K562 (cell line): ENCODE results near the gene ZNF493. TPM values are rescaled to one million over a fixed set of nuclear protein-coding genes. Genes with fewer than 3 reads are reported as not detected.

ENCODE experiments used
- CXXC5 ChIP-seq: fragments of 250-450 bp; sonication (Bioruptor Pico); IDR thresholded peaks from 2 replicates; pipeline ENCODE4 v1.8.0; 2022; ENCODE audit warnings: inconsistent platforms, mild to moderate bottlenecking, moderate library complexity
- FOXK2 ChIP-seq, 2 experiments: fragments of 450-650 bp; IDR thresholded peaks in 1 of 2; conservative IDR thresholded peaks in 1 of 2; 2 replicates each; pipeline ENCODE4 v1.6.1; 2016; ENCODE audit warnings: low read depth in 2 of 2, mild to moderate bottlenecking in 1 of 2
- MEIS2 ChIP-seq: fragments of 450-650 bp; IDR thresholded peaks from 2 replicates; pipeline ENCODE4 v1.6.1; 2014; ENCODE audit warnings: mild to moderate bottlenecking; ENCODE audit not compliant: partially characterized antibody
- PRDM10 ChIP-seq: fragments of 450-650 bp; IDR thresholded peaks from 2 replicates; pipeline ENCODE4 v1.6.1; 2018; ENCODE audit not compliant: partially characterized antibody
- TAF1 ChIP-seq: IDR thresholded peaks from 2 replicates; pipeline ENCODE4 v1.6.1; 2011; ENCODE audit warnings: mild to moderate bottlenecking, low read length, moderate library complexity; ENCODE audit not compliant: insufficient read depth, control insufficient read depth, severe bottlenecking; ENCODE audit errors: extremely low read depth
- TAF9B ChIP-seq: fragments of 450-650 bp; IDR thresholded peaks from 2 replicates; pipeline ENCODE4 v1.6.1; 2018; ENCODE audit warnings: mild to moderate bottlenecking; ENCODE audit not compliant: partially characterized antibody
- ZNF165 ChIP-seq: fragments of 250-450 bp; sonication (Bioruptor Pico); IDR thresholded peaks from 2 replicates; pipeline ENCODE4 v1.4.0; 2020; ENCODE audit warnings: borderline replicate concordance
- ZNF778 ChIP-seq: fragments of 450-650 bp; formaldehyde crosslinking; IDR thresholded peaks from 2 replicates; pipeline ENCODE4 v1.4.0; 2020; ENCODE audit warnings: mild to moderate bottlenecking, moderate library complexity
- polyA plus RNA-seq, 8 experiments: library from polyadenylated mRNA; depleted of rRNA in 4 of 8; stranded (reverse) in 5 of 8; unstranded in 3 of 8; fragments of >200 nt; fragmentation: Nextera tagmentation in 2 of 8; fragmentation: Illumina TruSeq in 1 of 8; extraction: Ambion mirVana in 2 of 8; extraction: Trizol in 1 of 8; gene quantifications; 2 replicates each; pipeline versions ENCODE4 v1.2.1 to v1.2.3, GENCODE V29; 2011 to 2014; ENCODE audit warnings: inconsistent platforms in 1 of 8, missing spikeins in 1 of 8
- total RNA-seq, 7 experiments: library from RNA; depleted of rRNA in 6 of 7; stranded (reverse); fragments of >200 nt in 6 of 7; fragmentation: Illumina TruSeq in 2 of 7; extraction: Trizol in 2 of 7; gene quantifications; 2 replicates each; pipeline versions ENCODE4 v1.2.1 to v1.2.3, GENCODE V29; 2011 to 2021; ENCODE audit warnings: low replicate concordance in 1 of 7
- TF ChIP-seq, protein P1 (sequence below): fragments of 450-650 bp; IDR thresholded peaks from 2 replicates; pipeline ENCODE4 v1.6.1; 2016

ZNF493 gene
- total and polyA plus RNA-seq, 9 of the 15 experiments (the other 6 are each of a cell fraction or from before 2014, with no cell fraction given): 5.0 to 18.6 (median 12.2) TPM

GRCh38 chr19:21396893-21397572, at the start of gene ZNF493 (continued):
- TF ChIP-seq TAF9B: peak; percentile 54
- TF ChIP-seq FOXK2 (conservative IDR thresholded peaks at IDR 0.05 in 1 of 2, IDR thresholded peaks at IDR 0.05 in 1 of 2; ENCODE audit: low read depth in 2 of 2): peak; percentile 49 to 61; a peak in 2 of 4 replicates
- TF ChIP-seq ZNF165 (CRISPR knock-in tag): no peak
- peak; percentile 72 for TF ChIP-seq TAF1
- TF ChIP-seq, protein P1, sequence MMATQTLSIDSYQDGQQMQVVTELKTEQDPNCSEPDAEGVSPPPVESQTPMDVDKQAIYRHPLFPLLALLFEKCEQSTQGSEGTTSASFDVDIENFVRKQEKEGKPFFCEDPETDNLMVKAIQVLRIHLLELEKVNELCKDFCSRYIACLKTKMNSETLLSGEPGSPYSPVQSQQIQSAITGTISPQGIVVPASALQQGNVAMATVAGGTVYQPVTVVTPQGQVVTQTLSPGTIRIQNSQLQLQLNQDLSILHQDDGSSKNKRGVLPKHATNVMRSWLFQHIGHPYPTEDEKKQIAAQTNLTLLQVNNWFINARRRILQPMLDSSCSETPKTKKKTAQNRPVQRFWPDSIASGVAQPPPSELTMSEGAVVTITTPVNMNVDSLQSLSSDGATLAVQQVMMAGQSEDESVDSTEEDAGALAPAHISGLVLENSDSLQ: peak; percentile 99
- TF ChIP-seq CXXC5 (CRISPR knock-in tag): peak; percentile 45; the same call in 1 of the 2 replicates
- peak; percentile 74 for TF ChIP-seq MEIS2
- peak; percentile 42 for TF ChIP-seq PRDM10
- TF ChIP-seq ZNF778: no peak
